CD4-positive, CD25-positive, alpha-beta regulatory T cell (primary cell): ENCODE data around the gene TPT1. TPM values are rescaled to one million over a fixed set of nuclear protein-coding genes. Genes with fewer than 3 reads are reported as not detected.
A peak's percentile ranks its signal among the peaks of the same experiment; 100 is the strongest.

Source experiments
- ATAC-seq, 2 donors: fragments of 150-1000 bp; cut with Tn5 transposase; one replicate each; pipeline ENCODE4 v1.10.0; 2021; ENCODE audit warnings: low read depth in 2 of 2, moderate number of reproducible peaks in 2 of 2, moderate library complexity in 1 of 2
- DNase-seq, 3 donors: peaks; one replicate each; pipeline versions ENCODE4 v3.0.0 to v3.0.0-alpha.2; 2012 to 2022; ENCODE audit warnings: mixed read lengths in 1 of 3
- H3K27ac ChIP-seq: one replicate; pipeline ENCODE4 v1.7.0; 2013; ENCODE audit warnings: mild to moderate bottlenecking, low read length; ENCODE audit not compliant: insufficient read depth, poor library complexity, severe bottlenecking
- H3K27me3 ChIP-seq: one replicate; pipeline ENCODE4 v1.7.0; 2013; ENCODE audit warnings: low read length; ENCODE audit not compliant: control insufficient read depth, insufficient read depth
- H3K36me3 ChIP-seq: one replicate; pipeline ENCODE4 v1.7.0; 2013; ENCODE audit warnings: mild to moderate bottlenecking, low read length, moderate library complexity; ENCODE audit not compliant: control insufficient read depth, insufficient read depth
- H3K4me1 ChIP-seq: 2 replicates; pipeline ENCODE4 v1.7.0; 2013; ENCODE audit warnings: mild to moderate bottlenecking, low read length; ENCODE audit not compliant: insufficient read depth, control insufficient read depth, poor library complexity, severe bottlenecking
- H3K4me3 ChIP-seq: one replicate; pipeline ENCODE4 v1.7.0; 2013; ENCODE audit warnings: low read depth, mild to moderate bottlenecking, low read length, moderate library complexity
- H3K9me3 ChIP-seq, 2 experiments: 1 replicate in 1 of 2; 2 replicates in 1 of 2; pipeline ENCODE4 v1.7.0; 2013; ENCODE audit warnings: low read length in 2 of 2, mild to moderate bottlenecking in 1 of 2, moderate library complexity in 1 of 2; ENCODE audit not compliant: control insufficient read depth in 2 of 2
- H3K27ac Mint-ChIP-seq, 3 donors: one replicate each; pipeline ENCODE4 v1.8.0; 2020 to 2022; ENCODE audit warnings: mild to moderate bottlenecking in 3 of 3, mixed read lengths in 3 of 3, moderate library complexity in 2 of 3
- H3K27me3 Mint-ChIP-seq: one replicate; pipeline ENCODE4 v1.8.0; 2022; ENCODE audit warnings: mild to moderate bottlenecking, mixed read lengths
- H3K36me3 Mint-ChIP-seq: one replicate; pipeline ENCODE4 v1.8.0; 2020; ENCODE audit warnings: mixed read lengths
- H3K4me1 Mint-ChIP-seq, 4 donors: one replicate each; pipeline ENCODE4 v1.8.0; 2020 to 2022; ENCODE audit warnings: mixed read lengths in 4 of 4, mild to moderate bottlenecking in 1 of 4
- H3K4me3 Mint-ChIP-seq, 4 donors: one replicate each; pipeline ENCODE4 v1.8.0; 2020 to 2022; ENCODE audit warnings: mild to moderate bottlenecking in 4 of 4, mixed read lengths in 4 of 4, moderate library complexity in 3 of 4
- H3K9me3 Mint-ChIP-seq, 7 donors: one replicate each; pipeline ENCODE4 v1.8.0; 2020 to 2022; ENCODE audit warnings: mixed read lengths in 7 of 7, mild to moderate bottlenecking in 3 of 7, moderate library complexity in 2 of 7
- polyA plus RNA-seq, 4 donors: library from polyadenylated mRNA; unstranded; fragments of 300-500 nt; fragmentation: Illumina TruSeq; gene quantifications; one replicate each; pipeline ENCODE4 v1.2.3, GENCODE V29; 2021
- total RNA-seq: library from RNA; stranded (reverse); gene quantifications from one replicate; pipeline ENCODE4 v1.2.3, GENCODE V29; 2022

Gene TPT1
- total and polyA plus RNA-seq, 5 donors from 2014 or later: 2,708 to 5,591 (median 4,071) TPM

DNA sequence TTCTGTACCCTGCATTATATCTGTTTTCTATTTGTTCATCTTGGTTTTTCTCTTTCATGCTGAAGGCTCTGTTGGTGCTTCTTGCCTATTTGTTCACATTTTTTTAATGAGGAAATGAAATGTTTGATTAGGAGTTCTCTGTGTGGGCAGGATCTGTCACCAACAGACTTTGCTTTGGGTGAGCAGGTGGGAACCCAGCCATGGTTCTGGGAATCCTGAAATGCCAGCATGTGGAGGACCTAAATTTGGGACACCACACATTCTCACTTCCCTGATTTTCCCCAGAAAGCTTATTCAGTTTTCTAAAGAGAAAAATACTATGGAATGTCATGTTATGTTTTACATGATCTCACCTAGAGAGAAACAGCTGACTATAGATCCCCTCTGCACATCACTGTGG is 34.0 kb downstream of the TPT1 start:
- Histone ChIP-seq H3K27ac (no peak overlapping the region), H3K9me3 (no peaks in the 10 kb centered on the region), H3K4me1 (peaks cover 23% of the 10 kb centered on the region), H3K36me3 (no peaks in the 10 kb centered on the region), H3K4me3 (no peak overlapping the region), H3K27me3 (peaks cover 7% of the 10 kb centered on the region)
- H3K4me1 Mint-ChIP-seq: peaks cover 0 to 26% (median 19%) of the 10 kb centered on the region in 4 donors
- DNase-seq (no peak), ATAC-seq (no peak)
- H3K27ac Mint-ChIP-seq: no peak overlapping the region
- peaks cover 0 to 1% (median 0%) of the 10 kb centered on the region in 7 donors for H3K9me3 Mint-ChIP-seq
- H3K36me3 Mint-ChIP-seq: no peaks in the 10 kb centered on the region
- peaks cover 9% of the 10 kb centered on the region for H3K27me3 Mint-ChIP-seq
- peak overlapping the region in 1 of 4 donors; percentile 17 for H3K4me3 Mint-ChIP-seq

DNA sequence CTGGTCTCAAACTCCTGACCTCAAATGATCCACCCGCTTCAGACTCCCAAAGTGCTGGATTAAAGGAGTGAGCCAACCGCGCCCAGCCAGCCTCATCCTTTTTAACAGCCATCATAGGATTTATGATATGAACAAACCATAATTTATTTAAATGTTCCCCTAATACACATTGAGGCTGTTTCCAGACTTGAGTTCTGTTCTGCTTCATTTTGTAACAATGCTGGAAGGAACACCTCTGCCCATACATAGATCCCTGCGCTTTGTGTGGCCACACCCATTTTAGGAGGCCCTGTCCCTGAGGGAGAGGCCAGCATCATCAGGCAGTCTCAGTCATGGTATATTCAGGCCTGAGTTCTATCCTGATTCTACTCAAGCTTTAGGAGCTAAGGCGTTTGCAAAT is 35.9 kb downstream of the TPT1 start:
- Mint-ChIP-seq H3K27me3 (peaks cover 9% of the 10 kb centered on the region), H3K9me3 (no peaks in the 10 kb centered on the region), H3K36me3 (no peaks in the 10 kb centered on the region), H3K4me3 (no peak overlapping the region), H3K4me1 (peaks cover 0 to 22% (median 12%) of the 10 kb centered on the region in 4 donors), H3K27ac (peak overlapping the region in 1 of 3 donors; percentile 27)
- no peak for DNase-seq
- peaks cover 7% of the 10 kb centered on the region for H3K27me3 ChIP-seq
- no peak overlapping the region for H3K27ac ChIP-seq
- no peak overlapping the region for H3K4me3 ChIP-seq
- ATAC-seq: no peak
- peaks cover 12% of the 10 kb centered on the region for H3K4me1 ChIP-seq
- H3K36me3 ChIP-seq: no peaks in the 10 kb centered on the region
- H3K9me3 ChIP-seq: no peaks in the 10 kb centered on the region

DNA sequence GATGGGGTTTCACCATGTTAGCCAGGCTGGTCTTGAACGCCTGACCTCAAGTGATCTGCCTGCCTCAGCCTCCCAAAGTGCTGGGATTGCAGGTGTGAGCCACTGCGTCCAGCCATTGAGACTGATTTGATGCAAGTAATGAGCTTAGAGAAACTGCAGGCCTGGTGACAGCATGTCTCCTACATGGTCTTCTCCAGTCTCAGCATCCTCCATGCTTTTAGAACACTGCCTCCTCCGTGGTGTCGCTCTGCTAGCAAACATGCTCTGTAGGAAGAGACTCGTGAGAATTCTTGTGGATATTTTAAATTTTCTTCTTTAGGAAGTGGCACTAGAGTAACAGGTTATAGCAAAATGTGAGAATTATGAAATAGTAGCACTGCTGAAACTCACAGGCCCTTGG is 37.1 kb downstream of the TPT1 start:
- ATAC-seq (no peak), DNase-seq (no peak)
- Histone ChIP-seq H3K4me3 (no peak overlapping the region), H3K9me3 (no peaks in the 10 kb centered on the region), H3K4me1 (peaks cover 15% of the 10 kb centered on the region), H3K27me3 (peaks cover 7% of the 10 kb centered on the region), H3K36me3 (no peaks in the 10 kb centered on the region), H3K27ac (no peak overlapping the region)
- Mint-ChIP-seq H3K9me3 (no peaks in the 10 kb centered on the region), H3K27me3 (peaks cover 4% of the 10 kb centered on the region), H3K36me3 (no peaks in the 10 kb centered on the region), H3K4me1 (peaks cover 0 to 24% (median 11%) of the 10 kb centered on the region in 4 donors), H3K27ac (peak overlapping the region in 1 of 3 donors; percentile 90), H3K4me3 (no peak overlapping the region)

DNA sequence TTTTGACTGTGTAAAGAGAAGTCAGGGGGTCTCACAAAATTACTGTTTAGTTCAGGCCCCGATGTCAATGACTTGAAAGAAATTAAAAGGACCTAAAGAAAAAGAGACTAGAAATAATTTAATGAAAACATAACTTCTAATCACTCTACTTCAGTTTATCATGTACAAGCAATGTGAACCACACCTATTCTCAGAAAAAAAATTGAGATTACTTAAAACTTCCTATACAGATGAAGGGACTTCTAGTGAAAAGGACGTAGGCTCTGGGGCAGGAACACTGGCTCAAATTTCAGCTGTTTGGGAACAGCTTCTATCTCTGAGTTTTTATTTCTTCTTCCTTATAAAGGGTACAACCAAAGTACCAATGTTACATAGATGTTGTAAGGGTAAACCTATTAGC is 38.0 kb downstream of the TPT1 start:
- H3K36me3 Mint-ChIP-seq: no peaks in the 10 kb centered on the region
- Histone ChIP-seq H3K36me3 (no peaks in the 10 kb centered on the region), H3K27me3 (peaks cover 3% of the 10 kb centered on the region), H3K4me1 (peaks cover 23% of the 10 kb centered on the region), H3K27ac (no peak overlapping the region), H3K4me3 (no peak overlapping the region), H3K9me3 (no peaks in the 10 kb centered on the region)
- H3K4me1 Mint-ChIP-seq: peaks cover 3 to 33% (median 19%) of the 10 kb centered on the region in 4 donors
- H3K4me3 Mint-ChIP-seq: no peak overlapping the region
- H3K9me3 Mint-ChIP-seq: peaks cover 0 to under 1% (median 0%) of the 10 kb centered on the region in 7 donors
- H3K27me3 Mint-ChIP-seq: peaks cover 4% of the 10 kb centered on the region
- ATAC-seq (no peak), DNase-seq (no peak)
- H3K27ac Mint-ChIP-seq: peak overlapping the region; percentile 4 to 23 (median 14)

DNA sequence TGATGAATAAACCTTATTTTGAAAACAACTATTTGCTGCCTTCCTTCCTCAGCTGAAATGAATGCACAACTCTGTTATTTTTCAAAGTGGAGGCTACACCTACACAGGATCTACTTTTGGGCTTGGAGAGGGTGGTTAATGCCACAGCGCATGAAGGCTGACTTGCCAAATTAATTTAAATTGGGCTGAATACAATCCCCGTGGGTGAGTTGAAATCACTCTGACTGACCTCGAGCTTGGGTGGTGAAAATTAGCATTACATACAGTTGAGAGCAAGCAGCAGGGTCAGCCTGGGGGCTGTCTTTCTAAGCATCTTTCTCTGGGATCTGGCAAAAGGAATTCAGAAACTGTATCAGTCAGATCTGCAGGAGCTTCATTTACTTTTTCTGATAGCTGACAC is 38.5 kb downstream of the TPT1 start:
- Histone ChIP-seq H3K36me3 (no peaks in the 10 kb centered on the region), H3K9me3 (no peaks in the 10 kb centered on the region), H3K4me3 (no peak overlapping the region), H3K4me1 (peaks cover 28% of the 10 kb centered on the region), H3K27ac (no peak overlapping the region), H3K27me3 (peaks cover 3% of the 10 kb centered on the region)
- H3K4me1 Mint-ChIP-seq: peaks cover 8 to 38% (median 24%) of the 10 kb centered on the region in 4 donors
- no peaks in the 10 kb centered on the region for H3K36me3 Mint-ChIP-seq
- H3K27me3 Mint-ChIP-seq: peaks cover 4% of the 10 kb centered on the region
- DNase-seq (no peak), ATAC-seq (no peak)
- H3K27ac Mint-ChIP-seq: peak overlapping the region in 2 of 3 donors; percentile 6 to 14
- H3K4me3 Mint-ChIP-seq: no peak overlapping the region
- H3K9me3 Mint-ChIP-seq: peaks cover 0 to 5% (median 0%) of the 10 kb centered on the region in 7 donors

DNA sequence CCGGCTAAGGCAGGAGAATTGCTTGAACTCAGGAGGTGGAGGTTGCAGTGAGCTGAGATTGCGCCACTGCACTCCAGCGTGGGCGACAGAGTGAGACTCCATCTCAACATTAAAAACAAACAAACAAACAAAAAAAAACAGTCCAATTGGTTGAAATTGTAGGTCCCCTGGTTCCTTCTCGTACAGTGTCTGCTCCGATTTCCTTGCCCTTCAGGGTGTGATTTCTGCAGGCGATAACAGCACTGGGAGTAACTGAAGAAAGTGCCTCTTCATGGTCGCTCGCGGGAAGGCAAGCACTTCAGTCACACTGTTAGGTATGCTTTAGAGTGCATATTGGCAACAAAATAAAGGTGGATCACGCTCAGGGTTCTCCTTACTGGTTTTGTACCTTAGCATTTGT is 39.7 kb downstream of the TPT1 start:
- DNase-seq (no peak), ATAC-seq (no peak)
- H3K27me3 ChIP-seq: no peaks in the 10 kb centered on the region
- H3K4me1 ChIP-seq: peaks cover 41% of the 10 kb centered on the region
- Mint-ChIP-seq H3K4me1 (peaks cover 15 to 50% (median 32%) of the 10 kb centered on the region in 4 donors), H3K36me3 (no peaks in the 10 kb centered on the region), H3K4me3 (no peak overlapping the region), H3K27me3 (peaks cover 4% of the 10 kb centered on the region), H3K9me3 (peaks cover 0 to 5% (median 0%) of the 10 kb centered on the region in 7 donors), H3K27ac (peak overlapping the region in 2 of 3 donors; percentile 60 to 82)
- H3K4me3 ChIP-seq: no peak overlapping the region
- H3K36me3 ChIP-seq: no peaks in the 10 kb centered on the region
- H3K9me3 ChIP-seq: no peaks in the 10 kb centered on the region
- no peak overlapping the region for H3K27ac ChIP-seq

DNA sequence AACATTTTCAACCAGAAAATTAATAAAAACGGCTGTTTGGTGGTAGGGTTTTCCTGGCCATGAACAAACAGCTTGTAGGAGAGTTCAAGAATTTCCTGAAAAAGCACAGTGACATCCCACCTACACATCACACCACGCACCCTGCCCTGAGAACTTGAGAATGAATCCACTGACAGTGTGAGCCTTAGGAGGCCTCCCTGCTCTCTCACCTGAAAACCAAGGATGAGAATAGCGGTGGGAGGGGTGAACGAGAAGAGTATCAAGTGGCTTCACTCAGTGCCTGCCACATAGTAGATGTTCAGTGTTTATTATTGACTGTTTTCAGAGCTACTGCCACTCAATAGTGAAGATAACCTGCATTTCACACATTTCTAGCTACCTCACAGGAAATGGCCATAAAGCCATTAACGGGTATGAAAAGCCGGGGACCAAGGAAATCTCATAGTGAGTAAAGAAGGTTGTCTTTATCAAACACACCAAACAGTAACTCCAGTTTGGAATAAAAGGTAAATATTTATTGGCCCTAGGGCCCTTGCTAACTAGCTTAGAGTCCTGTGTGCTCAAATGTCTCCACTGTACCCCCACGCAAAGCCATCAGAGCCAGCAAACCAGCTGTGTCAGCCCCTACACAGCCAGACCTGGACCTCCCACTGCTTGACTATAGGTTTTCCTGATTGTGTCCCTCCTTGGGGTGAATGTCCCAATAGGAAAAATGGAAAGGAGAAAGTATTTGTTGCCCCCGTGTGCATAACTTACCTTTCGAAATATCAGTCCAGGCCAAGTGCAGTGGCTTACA is 40.6 kb downstream of the TPT1 start:
- ATAC-seq: no peak
- peaks cover 0 to 5% (median 0%) of the 10 kb centered on the region in 7 donors for H3K9me3 Mint-ChIP-seq
- H3K4me1 Mint-ChIP-seq: peaks cover 18 to 59% (median 36%) of the 10 kb centered on the region in 4 donors
- H3K36me3 ChIP-seq: no peaks in the 10 kb centered on the region
- peak overlapping the region; percentile 43 to 82 (median 47) for H3K27ac Mint-ChIP-seq
- no peaks in the 10 kb centered on the region for H3K9me3 ChIP-seq
- H3K4me3 Mint-ChIP-seq: peak overlapping the region in 1 of 4 donors; percentile 29
- H3K27me3 ChIP-seq: no peaks in the 10 kb centered on the region
- H3K4me1 ChIP-seq: peaks cover 50% of the 10 kb centered on the region
- H3K27ac ChIP-seq: no peak overlapping the region
- no peaks in the 10 kb centered on the region for H3K36me3 Mint-ChIP-seq
- no peak overlapping the region for H3K4me3 ChIP-seq
- peaks cover 4% of the 10 kb centered on the region for H3K27me3 Mint-ChIP-seq
- no peak for DNase-seq
